Fibroblast of peridontal ligament (primary cell): ENCODE data around the gene TRIM66.
A peak's percentile ranks its signal among the peaks of the same experiment; 100 is the strongest.

Experiments used
- DNase-seq: peaks from one replicate; pipeline ENCODE4 v3.0.0-alpha.2; 2010; ENCODE audit errors: extremely low read depth

The TRIM66 gene

GRCh38 chr11:8715501-8715900 lies 33.0 kb upstream of the TRIM66 start:
- DNase-seq: no peak

GRCh38 chr11:8714622-8715225 lies 32.3 kb upstream of the TRIM66 start:
- no peak for DNase-seq

- DNase-seq: no peak
Measured at GRCh38 chr11:8713760-8714454, 31.4 kb upstream of the TRIM66 start.

- DNase-seq: no peak
Measured at GRCh38 chr11:8712506-8712905, 30.0 kb upstream of the TRIM66 start.

- no peak for DNase-seq
Measured at GRCh38 chr11:8711895-8712442, 29.5 kb upstream of the TRIM66 start.

GRCh38 chr11:8709777-8710176 lies 27.3 kb upstream of the TRIM66 start:
- no peak for DNase-seq

GRCh38 chr11:8709002-8709672 lies 26.7 kb upstream of the TRIM66 start:
- DNase-seq: peak; percentile 99

GRCh38 chr11:8707541-8708191 lies 25.2 kb upstream of the TRIM66 start:
- no peak for DNase-seq

GRCh38 chr11:8706673-8707432 lies 24.4 kb upstream of the TRIM66 start:
- DNase-seq: no peak

- no peak for DNase-seq
Measured at GRCh38 chr11:8705146-8705545, 22.7 kb upstream of the TRIM66 start.

- DNase-seq: no peak
Measured at GRCh38 chr11:8704136-8704535, 21.7 kb upstream of the TRIM66 start.

- DNase-seq: no peak
Measured at GRCh38 chr11:8702598-8702915, 20.1 kb upstream of the TRIM66 start.

GRCh38 chr11:8701891-8702597 lies 19.6 kb upstream of the TRIM66 start:
- no peak for DNase-seq

GRCh38 chr11:8699903-8700302 lies 17.4 kb upstream of the TRIM66 start:
- peak; percentile 63 for DNase-seq

- DNase-seq: no peak
Measured at GRCh38 chr11:8698917-8699441, 16.5 kb upstream of the TRIM66 start.

- no peak for DNase-seq
Measured at GRCh38 chr11:8698379-8698851, 15.9 kb upstream of the TRIM66 start.

GRCh38 chr11:8697054-8697453 lies 14.6 kb upstream of the TRIM66 start:
- DNase-seq: no peak

- no peak for DNase-seq
Measured at GRCh38 chr11:8694137-8694536, 11.7 kb upstream of the TRIM66 start.

GRCh38 chr11:8693555-8693954 lies 11.1 kb upstream of the TRIM66 start:
- DNase-seq: peak; percentile 42

GRCh38 chr11:8693010-8693551 lies 10.6 kb upstream of the TRIM66 start:
- peak; percentile 57 for DNase-seq
